Measurements from ENCODE around the gene SNRK.

GRCh38 chr3:43287500-43287873 is 1.1 kb downstream of the SNRK start:
- no peak for TF ChIP-seq CTCF (IDR thresholded peaks at IDR 0.05)
- TF ChIP-seq POLR2A (IDR thresholded peaks at IDR 0.05): no peak

Measured in heart left ventricle (tissue), 13 donors.